ENCODE measurements around the gene GPC2. TPM values are rescaled to one million over a fixed set of nuclear protein-coding genes. Genes with fewer than 3 reads are reported as not detected.

Gene GPC2
- total RNA-seq, 1 donor from 2014 or later: 65.2 TPM

DNA sequence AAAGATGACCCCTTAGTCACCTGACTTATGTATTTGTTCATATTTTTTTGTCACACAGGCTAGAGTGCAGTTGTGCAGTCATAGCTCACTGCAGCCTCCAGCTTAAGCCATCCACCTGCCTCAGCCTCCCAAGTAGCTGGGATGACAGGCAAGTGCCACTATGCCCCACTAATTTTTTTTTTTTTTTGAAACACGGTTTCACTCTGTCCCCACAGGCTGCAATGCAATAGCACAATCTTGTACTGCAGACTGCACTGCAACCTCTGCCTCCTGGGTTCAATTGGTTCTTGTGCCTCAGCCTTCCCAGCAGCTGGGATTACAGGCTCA is 48.6 kb downstream of the GPC2 start:
- Mint-ChIP-seq H3K4me3 (ENCODE audit: low read depth) (peak overlapping the region; percentile 76), H3K27ac (no peak overlapping the region), H3K9me3 (ENCODE audit: low read depth) (no peaks in the 10 kb centered on the region), H3K27me3 (peaks cover 9% of the 10 kb centered on the region), H3K36me3 (ENCODE audit: insufficient read depth) (no peaks in the 10 kb centered on the region), H3K4me1 (ENCODE audit: low read depth) (peaks cover 5% of the 10 kb centered on the region)
- DNase-seq (ENCODE audit: low spot score, unreplicated experiment): no peak
- TF ChIP-seq, protein P1, sequence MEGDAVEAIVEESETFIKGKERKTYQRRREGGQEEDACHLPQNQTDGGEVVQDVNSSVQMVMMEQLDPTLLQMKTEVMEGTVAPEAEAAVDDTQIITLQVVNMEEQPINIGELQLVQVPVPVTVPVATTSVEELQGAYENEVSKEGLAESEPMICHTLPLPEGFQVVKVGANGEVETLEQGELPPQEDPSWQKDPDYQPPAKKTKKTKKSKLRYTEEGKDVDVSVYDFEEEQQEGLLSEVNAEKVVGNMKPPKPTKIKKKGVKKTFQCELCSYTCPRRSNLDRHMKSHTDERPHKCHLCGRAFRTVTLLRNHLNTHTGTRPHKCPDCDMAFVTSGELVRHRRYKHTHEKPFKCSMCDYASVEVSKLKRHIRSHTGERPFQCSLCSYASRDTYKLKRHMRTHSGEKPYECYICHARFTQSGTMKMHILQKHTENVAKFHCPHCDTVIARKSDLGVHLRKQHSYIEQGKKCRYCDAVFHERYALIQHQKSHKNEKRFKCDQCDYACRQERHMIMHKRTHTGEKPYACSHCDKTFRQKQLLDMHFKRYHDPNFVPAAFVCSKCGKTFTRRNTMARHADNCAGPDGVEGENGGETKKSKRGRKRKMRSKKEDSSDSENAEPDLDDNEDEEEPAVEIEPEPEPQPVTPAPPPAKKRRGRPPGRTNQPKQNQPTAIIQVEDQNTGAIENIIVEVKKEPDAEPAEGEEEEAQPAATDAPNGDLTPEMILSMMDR (IDR thresholded peaks at IDR 0.05; ENCODE audit: unreplicated experiment): no peak

DNA sequence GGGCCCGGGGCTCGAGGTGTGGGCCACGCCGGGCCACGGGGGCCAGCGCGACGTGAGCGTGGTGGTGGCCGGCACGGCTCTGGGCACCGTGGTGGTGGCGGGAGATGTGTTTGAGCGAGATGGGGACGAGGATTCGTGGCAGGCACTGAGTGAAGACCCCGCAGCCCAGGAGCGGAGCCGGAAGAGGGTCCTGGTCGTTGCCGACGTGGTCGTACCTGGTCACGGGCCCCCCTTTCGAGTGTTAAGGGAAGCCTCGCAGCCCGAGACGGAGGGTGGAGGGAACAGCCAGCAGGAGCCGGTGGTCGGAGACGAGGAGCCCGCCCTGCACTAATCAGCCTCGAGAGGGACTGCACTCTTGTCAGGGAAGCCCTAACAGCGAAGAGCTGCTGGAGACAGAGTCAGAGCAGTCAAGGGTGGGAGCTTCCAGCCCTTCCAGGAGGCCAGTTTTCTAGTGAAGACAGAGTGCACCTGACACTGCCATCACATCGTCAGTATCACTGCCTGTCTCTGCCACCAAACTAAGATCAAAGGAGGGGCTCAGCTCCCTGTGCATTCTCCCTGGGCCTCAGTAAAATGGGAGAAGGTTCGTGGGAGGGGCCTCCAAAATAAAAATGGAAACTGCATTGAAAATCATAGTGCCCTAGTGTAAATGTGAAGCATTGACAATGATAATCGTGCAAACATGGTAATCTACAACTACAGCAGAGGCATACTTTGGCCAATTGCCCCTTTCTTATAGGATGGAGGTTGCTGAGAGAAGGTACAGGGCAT is 49.1 kb downstream of the GPC2 start:
- DNase-seq (ENCODE audit: low spot score, unreplicated experiment): no peak
- TF ChIP-seq, protein P1 (IDR thresholded peaks at IDR 0.05; ENCODE audit: unreplicated experiment): no peak
- no peaks in the 10 kb centered on the region for H3K9me3 Mint-ChIP-seq (ENCODE audit: low read depth)
- peaks cover 5% of the 10 kb centered on the region for H3K4me1 Mint-ChIP-seq (ENCODE audit: low read depth)
- peaks cover 9% of the 10 kb centered on the region for H3K27me3 Mint-ChIP-seq
- no peaks in the 10 kb centered on the region for H3K36me3 Mint-ChIP-seq (ENCODE audit: insufficient read depth)
- peak overlapping the region; percentile 12 for H3K27ac Mint-ChIP-seq
- peak overlapping the region; percentile 76 for H3K4me3 Mint-ChIP-seq (ENCODE audit: low read depth)

DNA sequence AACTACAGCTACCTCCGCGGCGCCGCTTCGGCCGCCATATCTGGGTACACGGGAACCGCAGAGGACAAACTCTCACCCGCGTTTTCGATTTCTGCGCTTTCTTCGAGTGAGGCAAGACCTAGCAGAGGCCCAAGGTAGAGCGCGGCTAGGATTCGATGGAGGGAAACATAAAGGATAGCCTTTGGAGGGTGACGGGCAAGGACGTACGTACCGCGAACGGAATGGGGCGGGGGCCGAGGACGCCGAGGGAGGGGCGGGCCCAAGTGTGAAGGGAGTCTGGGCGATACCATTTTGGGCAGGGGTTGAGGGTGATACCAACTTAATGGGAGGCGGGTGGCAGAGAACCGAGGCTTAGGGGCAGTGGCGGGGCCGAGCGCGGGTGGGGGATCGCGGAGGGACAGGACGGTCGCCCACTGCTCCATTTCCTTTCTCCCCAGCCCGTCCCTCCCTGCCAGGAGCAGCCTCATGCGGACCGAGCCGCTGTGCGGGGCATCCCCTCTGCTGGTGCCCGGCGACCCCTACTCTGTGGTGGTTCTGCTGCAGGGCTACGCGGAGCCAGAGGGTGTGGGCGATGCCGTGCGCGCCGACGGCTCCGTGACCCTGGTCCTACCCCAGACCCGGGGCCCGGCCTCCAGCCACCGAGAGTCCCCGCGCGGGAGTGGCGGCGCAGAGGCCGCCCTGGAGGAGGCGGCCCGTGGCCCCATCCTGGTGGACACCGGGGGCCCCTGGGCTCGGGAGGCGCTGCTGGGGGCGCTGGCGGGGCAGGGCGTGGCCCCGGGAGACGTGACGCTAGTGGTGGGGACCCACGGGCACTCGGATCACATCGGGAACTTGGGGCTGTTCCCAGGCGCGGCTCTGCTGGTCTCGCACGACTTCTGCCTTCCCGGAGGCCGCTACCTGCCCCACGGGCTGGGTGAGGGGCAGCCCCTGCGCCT is 50.0 kb downstream of the GPC2 start, which contains the start of gene MBLAC1:
Gene MBLAC1 (plus strand): TSS at position 37 of the 935 bp plus-strand sequence. CDS start 429 bp downstream, at position 466.
- H3K4me3 Mint-ChIP-seq (ENCODE audit: low read depth): peak within 1 kb of the TSS; percentile 96
- peaks cover 5% of the 10 kb centered on the region for H3K4me1 Mint-ChIP-seq (ENCODE audit: low read depth)
- H3K27me3 Mint-ChIP-seq: peaks cover 6% of the 10 kb centered on the region

DNA sequence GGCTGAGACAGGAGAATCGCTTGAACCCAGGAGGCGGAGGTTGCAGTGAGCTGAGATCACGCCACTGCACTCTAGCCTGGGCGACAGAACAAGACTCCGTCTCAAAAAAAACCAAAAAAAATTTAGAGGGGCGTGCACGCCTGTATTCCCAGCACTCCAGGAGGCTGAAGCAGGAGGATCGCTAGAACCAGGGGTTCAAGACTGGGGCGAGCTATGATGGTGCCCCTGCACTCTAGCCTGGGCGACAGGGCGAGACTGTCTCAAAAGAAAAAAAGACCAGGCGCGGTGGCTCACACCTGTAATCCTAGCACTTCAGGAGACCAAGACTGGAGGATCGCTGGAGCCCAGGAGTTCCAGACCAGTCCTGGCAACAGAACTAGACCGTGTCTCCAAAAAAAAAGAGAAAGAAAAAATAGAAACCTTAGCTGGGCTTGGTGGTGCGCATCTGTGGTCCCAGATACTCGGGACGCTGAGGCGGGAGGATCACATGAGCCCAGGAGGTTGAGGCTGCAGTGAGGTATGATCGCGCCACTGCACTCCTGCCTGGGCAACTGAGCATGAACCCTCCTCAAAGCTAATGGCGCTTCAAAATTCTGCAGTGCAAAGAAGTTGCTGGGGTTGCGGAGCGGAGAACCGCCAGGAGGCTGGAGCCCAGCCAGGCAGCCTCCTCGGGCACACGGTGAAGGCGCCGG is 50.8 kb downstream of the GPC2 start:
- Mint-ChIP-seq H3K27me3 (peaks cover 6% of the 10 kb centered on the region), H3K4me3 (ENCODE audit: low read depth) (peak overlapping the region; percentile 96), H3K4me1 (ENCODE audit: low read depth) (peaks cover 5% of the 10 kb centered on the region), H3K9me3 (ENCODE audit: low read depth) (no peaks in the 10 kb centered on the region), H3K36me3 (ENCODE audit: insufficient read depth) (no peaks in the 10 kb centered on the region), H3K27ac (peak overlapping the region; percentile 99)
- TF ChIP-seq, protein P1 (IDR thresholded peaks at IDR 0.05; ENCODE audit: unreplicated experiment): peak; percentile 24
- DNase-seq (ENCODE audit: low spot score, unreplicated experiment): no peak

More for the DNA sequence above, 50.0 kb downstream of the GPC2 start, which contains the start of gene MBLAC1:
- peak; percentile 83 for DNase-seq (ENCODE audit: low spot score, unreplicated experiment)
- no peaks in the 10 kb centered on the region for H3K9me3 Mint-ChIP-seq (ENCODE audit: low read depth)
- H3K36me3 Mint-ChIP-seq (ENCODE audit: insufficient read depth): no peaks in the 10 kb centered on the region
- TF ChIP-seq, protein P1 (IDR thresholded peaks at IDR 0.05; ENCODE audit: unreplicated experiment): no peak
- peak within 1 kb of the TSS; percentile 99 for H3K27ac Mint-ChIP-seq
